DOHH2 (cell line): ENCODE measurements around the gene PLK2.

Experiments used
- H3F3A ChIP-seq: fragments of 200-600 bp; sonication (generic), shearing (Covaris generic); 2 replicates; pipeline ENCODE4 v1.6.0; 2016; ENCODE audit warnings: antibody characterized with exemption, mild to moderate bottlenecking; ENCODE audit not compliant: control insufficient read depth, insufficient read depth
- H3K27ac ChIP-seq: fragments of 200-600 bp; sonication (generic); 2 replicates; pipeline ENCODE4 v1.5.1; 2014; ENCODE audit warnings: low read depth, mild to moderate bottlenecking, low read length, moderate library complexity
- H3K27me3 ChIP-seq: fragments of 200-600 bp; sonication (generic); 2 replicates; pipeline ENCODE4 v1.6.1; 2014; ENCODE audit warnings: mild to moderate bottlenecking, low read length, mixed read lengths; ENCODE audit not compliant: control insufficient read depth
- H3K36me3 ChIP-seq: fragments of 200-600 bp; sonication (generic); 2 replicates; pipeline ENCODE4 v1.6.1; 2014; ENCODE audit warnings: mild to moderate bottlenecking, low read length, moderate library complexity, mixed read lengths; ENCODE audit not compliant: control insufficient read depth
- H3K4me1 ChIP-seq: fragments of 200-600 bp; sonication (generic); 2 replicates; pipeline ENCODE4 v1.6.1; 2014; ENCODE audit warnings: mild to moderate bottlenecking, low read length, mixed read lengths; ENCODE audit not compliant: control insufficient read depth
- H3K4me2 ChIP-seq: fragments of 200-600 bp; sonication (generic); 2 replicates; pipeline ENCODE4 v1.6.0; 2014; ENCODE audit warnings: mild to moderate bottlenecking, low read length, moderate library complexity
- H3K4me3 ChIP-seq: fragments of 200-600 bp; sonication (generic); 2 replicates; pipeline ENCODE4 v1.5.1; 2014; ENCODE audit warnings: mild to moderate bottlenecking, low read length, mixed read lengths
- H3K79me2 ChIP-seq: fragments of 200-600 bp; sonication (generic); 2 replicates; pipeline ENCODE4 v1.6.1; 2014; ENCODE audit warnings: mild to moderate bottlenecking, low read length, mixed read lengths; ENCODE audit not compliant: control insufficient read depth
- H3K9me2 ChIP-seq: fragments of 200-600 bp; sonication (generic); replicated peaks from 2 replicates; pipeline ENCODE4 v1.6.1; 2014; ENCODE audit warnings: mild to moderate bottlenecking, low read length, mixed read lengths; ENCODE audit not compliant: control insufficient read depth
- H3K9me3 ChIP-seq: fragments of 200-600 bp; sonication (generic); 2 replicates; pipeline ENCODE4 v1.6.1; 2014; ENCODE audit warnings: antibody characterized with exemption, low read length, mixed read lengths; ENCODE audit not compliant: control insufficient read depth, insufficient read depth
- H4K20me1 ChIP-seq: fragments of 200-600 bp; sonication (generic); 2 replicates; pipeline ENCODE4 v1.6.0; 2014; ENCODE audit warnings: low read depth, mild to moderate bottlenecking, antibody characterized with exemption, low read length, moderate library complexity; ENCODE audit not compliant: control insufficient read depth, insufficient read depth
- CTCF ChIP-seq: fragments of 200-600 bp; sonication (generic); IDR thresholded peaks from one replicate; pipeline ENCODE4 v1.5.1; 2014; ENCODE audit warnings: antibody characterized with exemption, mild to moderate bottlenecking, low read depth, low read length; ENCODE audit not compliant: poor library complexity, severe bottlenecking
- EZH2phosphoT487 ChIP-seq: fragments of 200-600 bp; sonication (generic); IDR thresholded peaks from 2 replicates; pipeline ENCODE4 v1.6.1; 2017; ENCODE audit warnings: borderline replicate concordance, mild to moderate bottlenecking, antibody characterized with exemption, low read length, moderate library complexity, mixed read lengths

PLK2 gene

GRCh38 chr5:58410441-58410840 is 49.4 kb downstream of the PLK2 start:
- Histone ChIP-seq H3K9me3 (no peaks in the 10 kb centered on the region), H3K27ac (no peak overlapping the region), H4K20me1 (no peaks in the 10 kb centered on the region), H3K4me1 (no peaks in the 10 kb centered on the region), H3K4me3 (no peak overlapping the region), H3K27me3 (no peaks in the 10 kb centered on the region), H3K4me2 (no peak overlapping the region), H3K9me2 (no peaks in the 10 kb centered on the region), H3K79me2 (no peaks in the 10 kb centered on the region), H3F3A (no peaks in the 10 kb centered on the region), H3K36me3 (no peaks in the 10 kb centered on the region)
- no peak for TF ChIP-seq CTCF
- TF ChIP-seq EZH2phosphoT487 = no peak

GRCh38 chr5:58407042-58407719 is 52.7 kb downstream of the PLK2 start:
- H3K4me2 ChIP-seq = no peak overlapping the region
- H3F3A ChIP-seq = no peaks in the 10 kb centered on the region
- no peaks in the 10 kb centered on the region for H3K79me2 ChIP-seq
- no peaks in the 10 kb centered on the region for H3K9me3 ChIP-seq
- no peak overlapping the region for H3K27ac ChIP-seq
- H3K4me1 ChIP-seq = no peaks in the 10 kb centered on the region
- TF ChIP-seq CTCF = no peak
- no peak for TF ChIP-seq EZH2phosphoT487
- no peaks in the 10 kb centered on the region for H3K36me3 ChIP-seq
- no peaks in the 10 kb centered on the region for H3K27me3 ChIP-seq
- H4K20me1 ChIP-seq = no peaks in the 10 kb centered on the region
- H3K9me2 ChIP-seq = no peaks in the 10 kb centered on the region
- H3K4me3 ChIP-seq = no peak overlapping the region

- no peak for TF ChIP-seq CTCF
- TF ChIP-seq EZH2phosphoT487 = no peak
- H3K4me1 ChIP-seq = no peaks in the 10 kb centered on the region
- no peaks in the 10 kb centered on the region for H3F3A ChIP-seq
- H4K20me1 ChIP-seq = no peaks in the 10 kb centered on the region
- H3K36me3 ChIP-seq = no peaks in the 10 kb centered on the region
- H3K4me2 ChIP-seq = no peak overlapping the region
- no peak overlapping the region for H3K4me3 ChIP-seq
- no peaks in the 10 kb centered on the region for H3K9me3 ChIP-seq
- no peaks in the 10 kb centered on the region for H3K9me2 ChIP-seq
- no peak overlapping the region for H3K27ac ChIP-seq
- H3K79me2 ChIP-seq = no peaks in the 10 kb centered on the region
- no peaks in the 10 kb centered on the region for H3K27me3 ChIP-seq
Measured at GRCh38 chr5:58406394-58406793, 53.5 kb downstream of the PLK2 start.
